Activated T-helper 1 cell treated with anti-CD3 and anti-CD28 coated beads, Interleukin-12 subunit alpha, Interleukin-12 subunit beta, Interleukin-2, Interleukin-4 antibody, amounts not matched to agents 30 ng/mL and 10 ng/mL and 1 ng/mL, durations not matched to agents 14 hours and 24 hours and 36 hours (primary cell): ENCODE results near the gene MNAT1. TPM values are rescaled to one million over a fixed set of nuclear protein-coding genes. Genes with fewer than 3 reads are reported as not detected.

Source experiments
- DNase-seq: peaks from one replicate; pipeline ENCODE4 v3.0.0; 2021; ENCODE audit warnings: low spot score
- H3K27ac Mint-ChIP-seq: one replicate; pipeline ENCODE4 v1.8.0; 2021; ENCODE audit warnings: mild to moderate bottlenecking, mixed read lengths
- H3K27me3 Mint-ChIP-seq: one replicate; pipeline ENCODE4 v1.8.0; 2022; ENCODE audit warnings: mild to moderate bottlenecking, moderate library complexity, mixed read lengths; ENCODE audit not compliant: insufficient read depth
- H3K36me3 Mint-ChIP-seq: one replicate; pipeline ENCODE4 v1.8.0; 2021; ENCODE audit warnings: low read depth, mixed read lengths
- H3K4me1 Mint-ChIP-seq: one replicate; pipeline ENCODE4 v1.8.0; 2021; ENCODE audit warnings: low read depth, mixed read lengths
- H3K4me3 Mint-ChIP-seq: one replicate; pipeline ENCODE4 v1.8.0; 2021; ENCODE audit warnings: mild to moderate bottlenecking, moderate library complexity, mixed read lengths
- H3K9me3 Mint-ChIP-seq: one replicate; pipeline ENCODE4 v1.8.0; 2021; ENCODE audit warnings: mixed read lengths
- intact Hi-C: fragments of 100-400 bp; cut with micrococcal nuclease; formaldehyde crosslinking; loops from one replicate; pipeline ENCODE4 v1.15.1; 2024
- total RNA-seq: library from RNA; stranded (reverse); gene quantifications from 2 replicates; pipeline ENCODE4 v1.2.3, GENCODE V29; 2022

Gene MNAT1
- total RNA-seq, 1 donor from 2014 or later, result 45.1 TPM

- no peaks in the 10 kb centered on the region for H3K9me3 Mint-ChIP-seq
- peaks cover 17% of the 10 kb centered on the region for H3K36me3 Mint-ChIP-seq
- no peaks in the 10 kb centered on the region for H3K27me3 Mint-ChIP-seq
- no peak overlapping the region for H3K27ac Mint-ChIP-seq
- H3K4me3 Mint-ChIP-seq, result no peak overlapping the region
- intact Hi-C loops, result no loop called here
- no peak for DNase-seq
- peaks cover 4% of the 10 kb centered on the region for H3K4me1 Mint-ChIP-seq
These were observed 236.7 kb downstream of the MNAT1 start for GRCh38 chr14:60971271-60971670.

GRCh38 chr14:60972295-60972694 lies 237.7 kb downstream of the MNAT1 start:
- Mint-ChIP-seq H3K4me1 (peaks cover 6% of the 10 kb centered on the region), H3K4me3 (no peak overlapping the region), H3K27me3 (no peaks in the 10 kb centered on the region), H3K9me3 (no peaks in the 10 kb centered on the region), H3K36me3 (peaks cover 18% of the 10 kb centered on the region), H3K27ac (no peak overlapping the region)
- DNase-seq, result no peak
- intact Hi-C loops, result no loop called here

- no peak overlapping the region for H3K27ac Mint-ChIP-seq
- H3K4me3 Mint-ChIP-seq, result no peak overlapping the region
- no peak for DNase-seq
- intact Hi-C loops, result no loop called here
- H3K36me3 Mint-ChIP-seq, result peaks cover 21% of the 10 kb centered on the region
- H3K4me1 Mint-ChIP-seq, result peaks cover 11% of the 10 kb centered on the region
- no peaks in the 10 kb centered on the region for H3K27me3 Mint-ChIP-seq
- H3K9me3 Mint-ChIP-seq, result no peaks in the 10 kb centered on the region
These were observed 238.5 kb downstream of the MNAT1 start for GRCh38 chr14:60973070-60973469.

- peaks cover 26% of the 10 kb centered on the region for H3K36me3 Mint-ChIP-seq
- H3K9me3 Mint-ChIP-seq, result no peaks in the 10 kb centered on the region
- intact Hi-C loops, result no loop called here
- no peak overlapping the region for H3K4me3 Mint-ChIP-seq
- DNase-seq, result no peak
- peaks cover 17% of the 10 kb centered on the region for H3K4me1 Mint-ChIP-seq
- no peak overlapping the region for H3K27ac Mint-ChIP-seq
- no peaks in the 10 kb centered on the region for H3K27me3 Mint-ChIP-seq
These were observed 239.6 kb downstream of the MNAT1 start for GRCh38 chr14:60974090-60974651.

GRCh38 chr14:60975551-60975950 lies 241.0 kb downstream of the MNAT1 start:
- no peak overlapping the region for H3K27ac Mint-ChIP-seq
- no peaks in the 10 kb centered on the region for H3K9me3 Mint-ChIP-seq
- no peaks in the 10 kb centered on the region for H3K27me3 Mint-ChIP-seq
- H3K4me1 Mint-ChIP-seq, result peaks cover 17% of the 10 kb centered on the region
- no peak overlapping the region for H3K4me3 Mint-ChIP-seq
- DNase-seq, result no peak
- intact Hi-C loops, result no loop called here
- H3K36me3 Mint-ChIP-seq, result peaks cover 30% of the 10 kb centered on the region

- no peaks in the 10 kb centered on the region for H3K27me3 Mint-ChIP-seq
- H3K4me3 Mint-ChIP-seq, result no peak overlapping the region
- no peaks in the 10 kb centered on the region for H3K9me3 Mint-ChIP-seq
- intact Hi-C loops, result no loop called here
- H3K27ac Mint-ChIP-seq, result no peak overlapping the region
- H3K36me3 Mint-ChIP-seq, result peaks cover 29% of the 10 kb centered on the region
- H3K4me1 Mint-ChIP-seq, result peaks cover 17% of the 10 kb centered on the region
- DNase-seq, result no peak
These were observed 243.3 kb downstream of the MNAT1 start for GRCh38 chr14:60977847-60978246.

GRCh38 chr14:60980811-60981632 lies 246.5 kb downstream of the MNAT1 start, which contains the start of the genes SLC38A6 and TRMT5:
TSS of gene SLC38A6 (plus strand) at chr14:60981245. CDS start at chr14:60981278, 33 bp downstream.
TSS of gene TRMT5 (minus strand) at chr14:60981079. CDS start at chr14:60980973, 106 bp downstream.
- H3K9me3 Mint-ChIP-seq, result no peaks in the 10 kb centered on the region
- intact Hi-C loops, result loop anchor here (1.0 to 10.0 kb wide), 11 partner anchors 16 to 889 kb away; partner anchors contain the start of genes HIF1A, MNAT1 and PCNX4
- H3K36me3 Mint-ChIP-seq, result peaks cover 22% of the 10 kb centered on the region
- no peaks in the 10 kb centered on the region for H3K27me3 Mint-ChIP-seq
- H3K27ac Mint-ChIP-seq, result no peak within 1 kb of the TSS
- peak; percentile 88 for DNase-seq
- H3K4me3 Mint-ChIP-seq, result no peak within 1 kb of the TSS
- peaks cover 17% of the 10 kb centered on the region for H3K4me1 Mint-ChIP-seq

- no peak overlapping the region for H3K27ac Mint-ChIP-seq
- peaks cover 21% of the 10 kb centered on the region for H3K36me3 Mint-ChIP-seq
- H3K9me3 Mint-ChIP-seq, result no peaks in the 10 kb centered on the region
- DNase-seq, result no peak
- peaks cover 15% of the 10 kb centered on the region for H3K4me1 Mint-ChIP-seq
- no peaks in the 10 kb centered on the region for H3K27me3 Mint-ChIP-seq
- intact Hi-C loops, result loop anchor here (1.0 to 10.0 kb wide), 11 partner anchors 17 to 890 kb away; partner anchors contain the start of genes HIF1A, MNAT1 and PCNX4
- no peak overlapping the region for H3K4me3 Mint-ChIP-seq
These were observed 247.3 kb downstream of the MNAT1 start for GRCh38 chr14:60981633-60982455.

- DNase-seq, result no peak
- intact Hi-C loops, result loop anchor here (5.0 to 10.0 kb wide), 5 partner anchors 127 to 892 kb away; partner anchors contain the start of genes HIF1A and PCNX4
- Mint-ChIP-seq H3K4me1 (no peaks in the 10 kb centered on the region), H3K27me3 (no peaks in the 10 kb centered on the region), H3K36me3 (peaks cover 11% of the 10 kb centered on the region), H3K27ac (no peak overlapping the region), H3K9me3 (no peaks in the 10 kb centered on the region), H3K4me3 (no peak overlapping the region)
These were observed 249.6 kb downstream of the MNAT1 start for GRCh38 chr14:60984196-60984595.

GRCh38 chr14:60986500-60986899 lies 251.9 kb downstream of the MNAT1 start:
- intact Hi-C loops, result loop anchor here (10.0 kb wide), 1 partner anchor 468 kb away; no protein-coding TSS in a partner anchor
- no peak overlapping the region for H3K27ac Mint-ChIP-seq
- H3K4me1 Mint-ChIP-seq, result no peaks in the 10 kb centered on the region
- DNase-seq, result no peak
- no peak overlapping the region for H3K4me3 Mint-ChIP-seq
- H3K27me3 Mint-ChIP-seq, result no peaks in the 10 kb centered on the region
- H3K9me3 Mint-ChIP-seq, result no peaks in the 10 kb centered on the region
- peaks cover 9% of the 10 kb centered on the region for H3K36me3 Mint-ChIP-seq

GRCh38 chr14:60989599-60989998 lies 255.0 kb downstream of the MNAT1 start:
- no peaks in the 10 kb centered on the region for H3K9me3 Mint-ChIP-seq
- H3K4me1 Mint-ChIP-seq, result no peaks in the 10 kb centered on the region
- H3K27me3 Mint-ChIP-seq, result no peaks in the 10 kb centered on the region
- H3K4me3 Mint-ChIP-seq, result no peak overlapping the region
- DNase-seq, result no peak
- no peak overlapping the region for H3K27ac Mint-ChIP-seq
- H3K36me3 Mint-ChIP-seq, result peaks cover 5% of the 10 kb centered on the region
- intact Hi-C loops, result loop anchor here (10.0 kb wide), 1 partner anchor 465 kb away; no protein-coding TSS in a partner anchor

GRCh38 chr14:60998617-60999016 lies 264.1 kb downstream of the MNAT1 start:
- H3K4me3 Mint-ChIP-seq, result no peak overlapping the region
- H3K27ac Mint-ChIP-seq, result no peak overlapping the region

More at GRCh38 chr14:60998617-60999016, 264.1 kb downstream of the MNAT1 start:
- Mint-ChIP-seq H3K36me3 (no peaks in the 10 kb centered on the region), H3K4me1 (no peaks in the 10 kb centered on the region), H3K9me3 (no peaks in the 10 kb centered on the region), H3K27me3 (no peaks in the 10 kb centered on the region)
- DNase-seq, result no peak
- intact Hi-C loops, result no loop called here
